Hippocampal formation (tissue), 2 donors: ENCODE results near the gene TIGD3.

Source experiments
- DNase-seq, 2 donors: peaks; one replicate each; lab custom pipeline; 2025; lab: John Stamatoyannopoulos, UW

Gene TIGD3

GRCh38 chr11:65389294-65389980, 34.9 kb downstream of the TIGD3 start:
- no peak for DNase-seq

DNA sequence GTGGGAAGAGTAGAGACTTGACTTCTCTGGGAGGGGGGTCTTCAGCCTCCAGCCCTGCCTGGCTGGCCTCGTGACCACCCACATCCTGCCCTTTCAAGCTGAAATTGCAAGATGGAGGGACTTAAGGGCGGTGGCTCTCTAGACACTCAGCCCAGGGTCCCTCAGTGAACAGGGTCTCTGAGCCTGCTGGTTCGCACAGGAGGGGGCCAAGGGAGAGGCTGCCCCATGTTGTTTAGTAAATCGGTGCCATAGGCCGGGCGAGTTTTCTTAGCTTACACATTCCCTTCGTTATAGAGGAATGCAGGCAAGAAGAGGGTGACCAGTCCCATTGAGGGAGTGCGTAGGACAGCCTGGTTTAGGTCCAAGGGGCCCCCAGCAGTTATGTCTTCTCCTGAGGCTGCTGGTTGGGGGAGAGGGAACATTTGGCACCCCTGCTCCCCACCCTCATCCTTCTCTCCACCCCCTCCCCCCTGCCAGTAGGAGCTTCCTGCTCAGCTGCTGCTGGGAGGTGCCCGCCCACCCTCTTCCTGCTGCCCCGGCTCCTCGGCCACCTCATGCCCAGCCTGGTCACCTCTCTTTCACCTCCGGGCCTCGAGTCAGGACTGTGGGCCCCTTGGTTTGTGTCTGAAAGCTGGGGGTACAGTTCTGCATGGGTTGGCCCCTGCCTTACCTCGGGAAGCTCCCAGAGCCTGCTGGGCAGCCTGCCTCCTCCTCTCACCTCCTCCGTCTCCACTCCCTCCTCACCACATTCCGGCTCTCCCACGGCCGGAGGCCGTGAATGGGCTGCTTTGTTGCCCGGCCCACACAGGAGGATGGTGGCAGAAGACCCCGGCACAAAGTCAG, 35.8 kb downstream of the TIGD3 start:
- DNase-seq = no peak

GRCh38 chr11:65390996-65391395, 36.4 kb downstream of the TIGD3 start:
- DNase-seq = no peak

DNA sequence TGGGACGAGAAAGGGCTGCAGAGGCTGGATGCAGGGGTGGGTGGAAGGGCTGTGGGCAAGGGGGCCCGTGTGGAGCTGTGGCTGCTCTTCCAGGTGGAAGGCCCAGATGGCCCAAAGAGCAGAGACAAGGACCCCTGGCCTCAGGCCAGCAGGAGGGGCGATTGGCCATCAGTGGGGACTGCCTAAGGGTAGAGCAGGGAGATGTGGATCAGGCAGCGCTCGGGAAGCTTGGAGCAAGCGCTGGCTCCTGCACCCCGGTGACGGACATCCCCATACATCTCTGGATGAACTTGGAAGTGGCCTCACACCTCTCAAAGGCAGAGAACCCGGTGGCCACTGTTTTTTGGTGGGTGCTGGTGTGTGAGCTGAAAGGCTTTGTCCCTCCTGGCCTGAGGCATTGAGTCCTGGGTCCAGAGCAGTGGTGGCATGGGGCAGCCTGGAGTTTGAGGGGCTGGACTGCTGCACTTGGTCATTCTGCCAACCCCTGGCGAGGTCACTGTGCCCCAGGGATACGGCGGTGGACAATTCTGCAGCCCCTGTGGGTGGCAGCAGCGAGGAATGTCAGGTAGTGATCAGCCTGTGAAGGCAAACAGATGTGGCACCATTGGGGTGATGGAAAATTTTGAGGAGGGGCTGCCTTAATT, 37.8 kb downstream of the TIGD3 start:
- DNase-seq = no peak

- no peak for DNase-seq
Measured at GRCh38 chr11:65392899-65393298, 38.3 kb downstream of the TIGD3 start.

DNA sequence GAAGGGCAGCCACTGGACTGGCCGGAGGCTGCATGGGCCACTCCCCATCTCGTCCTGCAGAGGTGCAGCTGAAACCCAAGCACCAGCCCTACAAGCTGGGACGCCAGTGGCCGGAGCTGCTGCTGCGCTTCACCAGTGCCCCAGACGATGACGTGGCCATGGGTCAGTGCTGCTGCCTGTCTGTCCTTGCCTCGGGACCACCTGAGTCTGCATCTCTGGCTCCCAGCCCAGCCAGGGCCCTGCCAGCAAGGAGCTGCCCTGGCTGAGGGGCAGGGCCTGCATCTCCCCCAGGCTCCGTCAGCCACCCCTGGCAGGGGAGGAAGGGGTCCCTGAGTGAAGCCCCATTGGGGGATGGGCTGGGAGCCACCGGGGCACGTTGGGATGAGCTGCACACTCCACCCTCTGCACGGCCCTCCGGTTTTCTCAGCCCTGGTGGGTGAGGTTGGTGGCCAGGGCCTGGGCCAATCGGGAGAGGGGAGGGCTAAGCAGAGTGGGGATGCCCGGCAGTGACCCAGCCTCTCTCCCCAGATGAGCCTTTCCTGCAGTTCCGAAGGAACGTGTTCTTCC, 39.0 kb downstream of the TIGD3 start:
- no peak for DNase-seq

GRCh38 chr11:65394125-65394536, 39.6 kb downstream of the TIGD3 start:
- no peak for DNase-seq

- DNase-seq = no peak
Measured at GRCh38 chr11:65395961-65396530, 41.5 kb downstream of the TIGD3 start.

DNA sequence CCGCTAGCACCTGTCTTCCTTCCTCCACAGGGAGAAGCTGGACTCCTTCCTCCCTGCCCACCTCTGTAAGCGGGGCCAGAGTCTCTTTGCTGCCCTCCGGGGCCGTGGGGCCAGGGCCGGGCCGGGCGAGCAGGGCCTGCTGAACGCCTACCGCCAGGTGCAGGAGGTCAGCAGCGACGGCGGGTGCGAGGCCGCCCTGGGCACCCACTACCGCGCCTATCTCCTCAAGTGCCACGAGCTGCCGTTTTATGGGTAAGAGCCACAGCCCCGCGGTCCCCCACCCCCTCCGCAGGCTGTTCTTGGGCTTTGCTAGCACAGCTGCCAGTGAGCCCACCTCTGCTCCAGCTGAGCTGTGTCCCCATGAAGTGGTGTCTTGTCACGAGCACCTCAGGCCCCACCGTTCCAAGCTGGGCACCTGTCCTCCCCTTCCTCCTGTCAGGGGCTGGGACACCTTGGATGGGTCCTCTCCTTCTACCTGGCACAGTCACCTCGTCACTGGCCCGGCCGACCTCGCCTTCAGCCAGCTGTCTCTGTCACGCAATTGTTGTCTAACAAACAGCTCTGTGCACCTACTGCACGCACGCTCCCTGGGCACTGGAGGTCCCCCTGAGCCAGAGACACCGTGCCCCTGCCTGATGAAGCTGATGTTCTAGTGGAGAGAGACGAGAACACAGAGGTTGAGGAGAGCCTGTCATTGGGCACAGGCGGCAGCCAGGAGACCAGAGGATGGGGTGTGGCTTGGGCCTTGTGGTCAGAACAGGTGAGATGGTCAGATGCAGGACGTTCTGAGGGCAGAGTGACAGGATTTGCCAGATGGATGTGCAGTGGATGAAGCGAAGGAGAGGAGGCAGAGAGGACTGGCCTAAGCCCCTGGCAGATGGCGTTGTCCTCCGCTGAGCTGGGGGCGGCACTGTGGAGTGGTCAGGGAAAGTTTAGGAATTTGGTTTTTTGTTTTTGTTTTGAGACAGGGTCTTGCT, 42.5 kb downstream of the TIGD3 start:
- DNase-seq = no peak

GRCh38 chr11:65398362-65398910, 43.9 kb downstream of the TIGD3 start:
- no peak for DNase-seq

DNA sequence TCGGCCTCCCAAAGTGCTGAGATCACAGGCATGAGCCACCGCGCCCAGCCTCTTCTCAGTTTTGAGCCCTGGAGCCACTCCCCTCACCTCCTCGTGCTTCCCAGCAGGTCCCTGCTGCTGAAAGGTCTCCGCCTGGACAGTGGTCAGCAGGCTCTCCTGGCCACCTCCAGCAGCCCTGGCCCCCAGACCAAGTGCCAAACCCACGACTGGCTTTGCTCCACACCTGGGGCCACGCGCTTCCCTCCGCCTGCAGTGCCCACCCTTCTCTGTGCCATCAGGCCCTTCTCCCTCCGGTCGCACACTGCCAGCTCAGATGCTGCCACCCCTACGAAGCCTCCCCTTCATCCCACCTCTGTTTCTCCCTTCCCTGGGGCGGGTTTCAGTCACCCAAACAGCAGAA, 44.7 kb downstream of the TIGD3 start:
- no peak for DNase-seq

GRCh38 chr11:65399845-65400244, 45.3 kb downstream of the TIGD3 start:
- no peak for DNase-seq

GRCh38 chr11:65400307-65401072, 45.9 kb downstream of the TIGD3 start:
- DNase-seq = no peak

DNA sequence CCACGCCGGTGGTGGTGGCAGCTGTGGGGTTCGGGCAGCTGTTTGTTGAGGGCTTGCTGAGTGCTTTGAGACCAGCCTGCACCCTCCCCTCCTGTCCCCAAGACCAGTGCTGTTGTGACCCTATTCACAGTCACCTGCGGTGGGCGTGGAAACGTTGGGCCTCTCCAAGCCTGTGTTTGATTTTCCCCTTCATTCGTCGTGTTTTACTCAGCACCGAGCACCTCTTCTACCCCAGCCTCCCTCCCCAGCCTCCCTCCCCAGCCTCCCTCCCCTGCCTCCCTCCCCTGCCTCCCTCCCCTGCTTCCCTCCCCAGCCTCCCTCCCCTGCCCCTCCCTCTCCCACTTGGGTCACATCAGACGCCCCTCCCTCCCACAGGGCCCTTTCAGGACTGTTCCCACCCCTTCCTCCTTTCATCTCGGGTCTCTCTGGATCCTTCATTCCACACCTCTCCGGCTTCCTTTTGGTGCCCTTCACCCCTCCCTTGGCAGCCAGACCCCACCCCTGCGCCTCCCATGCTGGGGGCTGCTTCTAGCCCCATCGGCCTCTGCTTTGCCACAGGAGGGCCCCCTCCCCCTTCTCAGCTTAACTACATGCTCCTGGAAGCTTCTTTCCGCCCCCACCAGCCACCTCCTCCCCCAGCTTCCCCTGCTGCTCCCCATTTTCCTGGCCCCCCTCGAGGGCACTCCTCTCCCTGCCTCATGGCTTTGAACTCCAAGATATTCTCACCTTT, 46.7 kb downstream of the TIGD3 start:
- DNase-seq = no peak

- no peak for DNase-seq
Measured at GRCh38 chr11:65401803-65402248, 47.3 kb downstream of the TIGD3 start.

- no peak for DNase-seq
Measured at GRCh38 chr11:65402790-65403189, 48.2 kb downstream of the TIGD3 start.

GRCh38 chr11:65403607-65404121, 49.1 kb downstream of the TIGD3 start:
- peak in 1 of 2 donors; percentile 16 for DNase-seq

- no peak for DNase-seq
Measured at GRCh38 chr11:65404210-65404609, 49.7 kb downstream of the TIGD3 start.
